Measurements from ENCODE around the gene LYSMD3. TPM values are rescaled to one million over a fixed set of nuclear protein-coding genes. Genes with fewer than 3 reads are reported as not detected.

Gene LYSMD3
- total RNA-seq, 2 experiments from 2014 or later, result 9.5 to 14.8 TPM

GRCh38 chr5:90554358-90555006, 25.1 kb upstream of the LYSMD3 start:
- no peak for TF ChIP-seq EZH2phosphoT487 (IDR thresholded peaks at IDR 0.05; ENCODE audit: borderline replicate concordance, low read depth, low read length)
- TF ChIP-seq CTCF (conservative IDR thresholded peaks at IDR 0.05; ENCODE audit: low read length), result no peak
- no peak overlapping the region for H3K27ac ChIP-seq (ENCODE audit: low read depth, low read length, poor library complexity, severe bottlenecking)
- no peak overlapping the region for H3K4me3 ChIP-seq (ENCODE audit: low read depth, low read length, poor library complexity, severe bottlenecking)
- no peak overlapping the region for H3K4me2 ChIP-seq (ENCODE audit: low read length)
- ChIA-PET CTCF (ENCODE audit: unreplicated experiment) (no interaction called here), POLR2A (no interaction called here)
- no peak overlapping the region for H2AFZ ChIP-seq (ENCODE audit: low read length)
- DNase-seq (ENCODE audit: low spot score), result no peak
- H3K9me2 ChIP-seq (ENCODE audit: insufficient read depth, low read length), result no peaks in the 10 kb centered on the region
- H3K4me1 ChIP-seq (ENCODE audit: insufficient read depth, low read length, poor library complexity, severe bottlenecking), result no peaks in the 10 kb centered on the region
- no peaks in the 10 kb centered on the region for H3K9me3 ChIP-seq (ENCODE audit: low read length)
- no peaks in the 10 kb centered on the region for H4K20me1 ChIP-seq (ENCODE audit: insufficient read depth, low read length)
- no TSS peak for BruUV-seq (replicated peaks)
- intact Hi-C loops (cut with micrococcal nuclease; ENCODE audit: unreplicated experiment), result no loop called here
- no peaks in the 10 kb centered on the region for H3K36me3 ChIP-seq (ENCODE audit: insufficient read depth, low read length)
- H3K79me2 ChIP-seq (ENCODE audit: insufficient read depth, low read depth, low read length), result no peaks in the 10 kb centered on the region

GRCh38 chr5:90553711-90554110, 24.3 kb upstream of the LYSMD3 start:
- no peak for TF ChIP-seq CTCF (conservative IDR thresholded peaks at IDR 0.05; ENCODE audit: low read length)
- no peak for TF ChIP-seq EZH2phosphoT487 (IDR thresholded peaks at IDR 0.05; ENCODE audit: borderline replicate concordance, low read depth, low read length)
- Histone ChIP-seq H2AFZ (ENCODE audit: low read length) (no peak overlapping the region), H3K9me3 (ENCODE audit: low read length) (no peaks in the 10 kb centered on the region), H3K79me2 (ENCODE audit: insufficient read depth, low read depth, low read length) (no peaks in the 10 kb centered on the region), H3K9me2 (ENCODE audit: insufficient read depth, low read length) (no peaks in the 10 kb centered on the region), H3K4me3 (ENCODE audit: low read depth, low read length, poor library complexity, severe bottlenecking) (no peak overlapping the region), H3K4me1 (ENCODE audit: insufficient read depth, low read length, poor library complexity, severe bottlenecking) (no peaks in the 10 kb centered on the region), H4K20me1 (ENCODE audit: insufficient read depth, low read length) (no peaks in the 10 kb centered on the region), H3K4me2 (ENCODE audit: low read length) (no peak overlapping the region), H3K36me3 (ENCODE audit: insufficient read depth, low read length) (no peaks in the 10 kb centered on the region), H3K27ac (ENCODE audit: low read depth, low read length, poor library complexity, severe bottlenecking) (no peak overlapping the region)
- ChIA-PET CTCF (ENCODE audit: unreplicated experiment) (no interaction called here), POLR2A (no interaction called here)
- DNase-seq (ENCODE audit: low spot score), result no peak
- intact Hi-C loops (cut with micrococcal nuclease; ENCODE audit: unreplicated experiment), result no loop called here
- no TSS peak for BruUV-seq (replicated peaks)

- H4K20me1 ChIP-seq (ENCODE audit: insufficient read depth, low read length), result no peaks in the 10 kb centered on the region
- BruUV-seq (replicated peaks), result no TSS peak
- H3K4me1 ChIP-seq (ENCODE audit: insufficient read depth, low read length, poor library complexity, severe bottlenecking), result no peaks in the 10 kb centered on the region
- H2AFZ ChIP-seq (ENCODE audit: low read length), result no peak overlapping the region
- no peaks in the 10 kb centered on the region for H3K36me3 ChIP-seq (ENCODE audit: insufficient read depth, low read length)
- POLR2A ChIA-PET, result no interaction called here
- intact Hi-C loops (cut with micrococcal nuclease; ENCODE audit: unreplicated experiment), result no loop called here
- TF ChIP-seq EZH2phosphoT487 (IDR thresholded peaks at IDR 0.05; ENCODE audit: borderline replicate concordance, low read depth, low read length), result no peak
- no peak for TF ChIP-seq CTCF (conservative IDR thresholded peaks at IDR 0.05; ENCODE audit: low read length)
- CTCF ChIA-PET (ENCODE audit: unreplicated experiment), result no interaction called here
- H3K79me2 ChIP-seq (ENCODE audit: insufficient read depth, low read depth, low read length), result no peaks in the 10 kb centered on the region
- H3K4me3 ChIP-seq (ENCODE audit: low read depth, low read length, poor library complexity, severe bottlenecking), result no peak overlapping the region
- no peak overlapping the region for H3K4me2 ChIP-seq (ENCODE audit: low read length)
- DNase-seq (ENCODE audit: low spot score), result no peak
- H3K9me2 ChIP-seq (ENCODE audit: insufficient read depth, low read length), result no peaks in the 10 kb centered on the region
- no peak overlapping the region for H3K27ac ChIP-seq (ENCODE audit: low read depth, low read length, poor library complexity, severe bottlenecking)
- no peaks in the 10 kb centered on the region for H3K9me3 ChIP-seq (ENCODE audit: low read length)
These were observed 22.0 kb upstream of the LYSMD3 start for GRCh38 chr5:90551376-90551775.

Data from OCI-LY7 (cell line).